ENCODE data around the gene FGG.

DNA sequence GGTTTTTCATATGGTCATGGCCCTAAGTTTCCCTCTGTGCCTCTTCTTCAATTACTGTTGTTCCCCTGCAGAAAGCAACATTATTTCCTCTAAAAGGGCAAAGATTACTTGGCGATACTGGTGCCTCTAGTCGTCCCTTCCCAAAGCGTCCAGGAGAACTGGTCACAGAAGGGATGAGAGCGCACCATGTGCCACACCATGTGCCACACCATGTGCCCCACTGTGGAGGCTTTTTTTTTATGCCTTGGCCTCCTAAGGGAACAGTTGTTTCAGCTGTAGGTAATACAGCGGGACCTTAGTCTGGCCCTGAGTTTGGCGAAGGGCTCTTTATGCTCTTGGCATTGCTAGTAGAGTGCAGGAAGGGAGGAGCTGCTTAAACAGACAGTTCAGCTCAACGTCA lies 11.5 kb upstream of the FGG start:
- TF ChIP-seq, protein P1, sequence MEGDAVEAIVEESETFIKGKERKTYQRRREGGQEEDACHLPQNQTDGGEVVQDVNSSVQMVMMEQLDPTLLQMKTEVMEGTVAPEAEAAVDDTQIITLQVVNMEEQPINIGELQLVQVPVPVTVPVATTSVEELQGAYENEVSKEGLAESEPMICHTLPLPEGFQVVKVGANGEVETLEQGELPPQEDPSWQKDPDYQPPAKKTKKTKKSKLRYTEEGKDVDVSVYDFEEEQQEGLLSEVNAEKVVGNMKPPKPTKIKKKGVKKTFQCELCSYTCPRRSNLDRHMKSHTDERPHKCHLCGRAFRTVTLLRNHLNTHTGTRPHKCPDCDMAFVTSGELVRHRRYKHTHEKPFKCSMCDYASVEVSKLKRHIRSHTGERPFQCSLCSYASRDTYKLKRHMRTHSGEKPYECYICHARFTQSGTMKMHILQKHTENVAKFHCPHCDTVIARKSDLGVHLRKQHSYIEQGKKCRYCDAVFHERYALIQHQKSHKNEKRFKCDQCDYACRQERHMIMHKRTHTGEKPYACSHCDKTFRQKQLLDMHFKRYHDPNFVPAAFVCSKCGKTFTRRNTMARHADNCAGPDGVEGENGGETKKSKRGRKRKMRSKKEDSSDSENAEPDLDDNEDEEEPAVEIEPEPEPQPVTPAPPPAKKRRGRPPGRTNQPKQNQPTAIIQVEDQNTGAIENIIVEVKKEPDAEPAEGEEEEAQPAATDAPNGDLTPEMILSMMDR (IDR thresholded peaks at IDR 0.05), result no peak
- no peak for TF ChIP-seq POLR2AphosphoS5 (IDR thresholded peaks at IDR 0.05)
